Measurements from ENCODE around the gene GDF9. TPM values are rescaled to one million over a fixed set of nuclear protein-coding genes. Genes with fewer than 3 reads are reported as not detected.

Gene GDF9
- total and polyA plus RNA-seq, 10 of the 15 experiments (the other 5 are each of a cell fraction or from before 2014, with no cell fraction given) = 0.11 to 1.5 (median 0.34) TPM

- 96% methylated on average over 3 of the region's 3 CpGs for WGBS (ENCODE audit: insufficient coverage, insufficient replicate concordance, low lambda C conversion rate, missing lambda C conversion rate)
- BruUV-seq (replicated peaks) = no TSS peak
- ATAC-seq = no peak
- ChIA-PET CTCF (no interaction called here), RAD21 (ENCODE audit: unreplicated experiment) (no interaction called here), POLR2A (no interaction called here), SMC1A (ENCODE audit: uncharacterized antibody, unreplicated experiment) (no interaction called here)
- H2AFZ ChIP-seq (ENCODE audit: control insufficient read depth, low read depth, low read length) = no peak overlapping the region
- no peak overlapping the region for H3K4me3 ChIP-seq
- in situ Hi-C loops (cut with MboI) = no loop called here
- no peaks in the 10 kb centered on the region for H3K9me3 ChIP-seq (replicated peaks; ENCODE audit: control insufficient read depth, insufficient read depth, low read length)
- FAIRE-seq = no peak
- intact Hi-C loops (cut with micrococcal nuclease; ENCODE audit: unreplicated experiment) = no loop called here
- H3K36me3 ChIP-seq (ENCODE audit: control insufficient read depth in 2 of 2, insufficient read depth in 2 of 2, low read length in 1 of 2) = peaks cover 2 to 8% of the 10 kb centered on the region in 2 experiments
- H3K4me1 ChIP-seq (ENCODE audit: control insufficient read depth, insufficient read depth, low read length) = no peaks in the 10 kb centered on the region
- no peak for DNase-seq (ENCODE audit: low read depth, low spot score)
- H3K4me2 ChIP-seq (ENCODE audit: control insufficient read depth, insufficient read depth) = no peak overlapping the region
- no peaks in the 10 kb centered on the region; the same call in 1 of the 2 replicates for H3K79me2 ChIP-seq (ENCODE audit: control insufficient read depth, insufficient read depth, low read length)
- no peaks in the 10 kb centered on the region for H4K20me1 ChIP-seq (ENCODE audit: control insufficient read depth, insufficient read depth)
- no peak for TF ChIP-seq IKZF2 (IDR thresholded peaks at IDR 0.05)
- TF ChIP-seq CREM (IDR thresholded peaks at IDR 0.05; ENCODE audit: low read depth) = no peak
- TF ChIP-seq ZBTB40 (IDR thresholded peaks at IDR 0.05; ENCODE audit: borderline replicate concordance) = no peak
- TF ChIP-seq MEF2A (IDR thresholded peaks at IDR 0.05; ENCODE audit: insufficient read depth, low read depth, low read length) = no peak
- no peak for TF ChIP-seq RAD51 (IDR thresholded peaks at IDR 0.05)
- no peak for TF ChIP-seq MAX (IDR thresholded peaks at IDR 0.05; ENCODE audit: low read depth, low read length)
- no peak for TF ChIP-seq EZH2 (IDR thresholded peaks at IDR 0.05; ENCODE audit: borderline replicate concordance, control insufficient read depth, low read depth, low read length)
- TF ChIP-seq NKRF (conservative IDR thresholded peaks at IDR 0.05) = no peak
- no peak for TF ChIP-seq MTA2 (IDR thresholded peaks at IDR 0.05; ENCODE audit: low read depth)
- no peak for TF ChIP-seq MEF2B (IDR thresholded peaks at IDR 0.05; ENCODE audit: partially characterized antibody, poor library complexity, severe bottlenecking)
- no peak overlapping the region for H3K27ac ChIP-seq (ENCODE audit: control insufficient read depth, insufficient read depth)
- no peaks in the 10 kb centered on the region for H3K27me3 ChIP-seq (replicated peaks in 1 of 2; ENCODE audit: control insufficient read depth in 2 of 2, insufficient read depth in 2 of 2, low read length in 1 of 2)
- no peak overlapping the region for H3K9ac ChIP-seq (ENCODE audit: control insufficient read depth, insufficient read depth, low read length)
These were observed 35.5 kb upstream of the GDF9 start for GRCh38 chr5:132901730-132902129.

All from GM12878 (cell line).